Measurements from ENCODE around the gene RPL19.

DNA sequence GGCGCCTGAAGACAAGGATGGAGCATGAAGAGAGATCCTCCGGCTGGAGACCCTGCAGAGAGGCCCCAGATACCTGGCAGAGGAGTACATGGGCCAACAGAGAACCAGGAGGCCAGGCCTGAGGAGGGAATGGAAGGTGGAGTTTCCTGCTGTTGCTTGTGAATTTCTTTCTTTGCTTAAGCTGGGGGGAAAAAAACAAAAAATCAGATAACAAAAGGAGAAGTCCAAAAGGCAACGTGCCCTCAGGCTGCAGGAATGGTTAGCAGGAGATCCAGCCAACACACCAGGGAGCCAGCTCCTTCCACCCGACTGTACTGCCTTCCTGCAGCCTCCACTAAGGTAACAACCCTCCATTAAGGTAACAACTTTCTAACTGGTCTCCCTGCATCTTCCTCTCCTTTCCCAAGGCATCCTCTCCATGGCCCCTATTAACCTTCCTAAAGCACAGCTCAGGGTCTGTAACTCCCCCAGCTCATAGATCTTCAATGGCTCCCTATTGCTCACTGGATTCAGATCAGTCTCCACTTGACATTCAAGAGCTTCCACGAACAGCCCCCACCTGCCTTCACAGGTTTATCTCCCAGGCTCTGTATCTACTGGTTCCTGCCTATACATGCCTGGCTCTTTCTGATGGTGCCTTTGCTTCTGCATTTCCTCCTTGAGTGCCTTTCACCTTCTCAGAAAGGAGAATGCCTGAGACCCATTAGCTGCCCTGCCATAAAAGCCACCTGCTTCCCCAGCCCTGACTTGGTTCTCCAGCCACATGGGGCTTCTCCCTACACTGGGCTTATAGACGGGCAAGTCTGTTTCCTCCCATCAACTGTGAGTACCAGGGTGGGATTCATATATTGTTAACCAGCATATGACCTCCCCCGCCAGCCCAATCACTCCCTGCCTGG, 33.4 kb upstream of the RPL19 start:
- no peak for TF ChIP-seq POLR2A (IDR thresholded peaks at IDR 0.05; ENCODE audit: low read depth, low read length)
- TF ChIP-seq MYC (IDR thresholded peaks at IDR 0.05; ENCODE audit: low read depth, low read length): no peak
- TF ChIP-seq CTCF (IDR thresholded peaks at IDR 0.05; ENCODE audit: extremely low read depth in 1 of 2, insufficient read depth in 1 of 2, low read depth in 1 of 2, low read length in 2 of 2): no peak
- no peak for TF ChIP-seq POLR2AphosphoS5 (IDR thresholded peaks at IDR 0.05; ENCODE audit: insufficient read depth, low read depth, low read length)
- no peak for TF ChIP-seq EZH2 (IDR thresholded peaks at IDR 0.05; ENCODE audit: borderline replicate concordance, low read depth, low read length, severe bottlenecking)
